Colonic mucosa (tissue), 4 donors: ENCODE measurements around the gene SEH1L. TPM values are rescaled to one million over a fixed set of nuclear protein-coding genes. Genes with fewer than 3 reads are reported as not detected.

Experiments
- DNase-seq: peaks from one replicate; pipeline ENCODE4 v3.0.0-alpha.2; 2020
- H3K27ac ChIP-seq: fragments of 200-600 bp; one replicate; pipeline ENCODE4 v1.8.0; 2021
- H3K27me3 ChIP-seq: fragments of 200-600 bp; one replicate; pipeline ENCODE4 v1.8.0; 2021
- H3K36me3 ChIP-seq: fragments of 200-600 bp; one replicate; pipeline ENCODE4 v1.8.0; 2021
- H3K4me1 ChIP-seq: fragments of 200-600 bp; one replicate; pipeline ENCODE4 v1.8.0; 2021; ENCODE audit warnings: mild to moderate bottlenecking
- H3K4me3 ChIP-seq: fragments of 200-600 bp; one replicate; pipeline ENCODE4 v1.8.0; 2021
- H3K9ac ChIP-seq, 2 donors: one replicate each; pipeline ENCODE4 v1.7.0; 2013; ENCODE audit warnings: control low read depth in 2 of 2, low read depth in 2 of 2, low read length in 2 of 2
- H3K9me3 ChIP-seq: fragments of 200-600 bp; one replicate; pipeline ENCODE4 v1.8.0; 2021
- CTCF ChIP-seq: fragments of 200-600 bp; IDR thresholded peaks from one replicate; pipeline ENCODE4 v1.8.0; 2022; ENCODE audit warnings: antibody characterized with exemption, mild to moderate bottlenecking
- intact Hi-C: fragments of 100-400 bp; cut with DNase I; formaldehyde crosslinking; loops from one replicate; pipeline ENCODE4 v1.14.1; 2022
- total RNA-seq, 2 donors: library from RNA; stranded (reverse); fragmentation: NEBNext Ultra II Directional in 1 of 2; extraction: Animal tissue kit (Norgen Biotek cat#: 25700) in 1 of 2; gene quantifications; one replicate each; pipeline ENCODE4 v1.2.1, GENCODE V29; 2021
- donor health status: healthy.
- donor health status: DM: no; HTN: no; CAD: no.
- donor health status: DM: no; HTN: no; CAD: no.

The SEH1L gene
- total RNA-seq, 2 donors from 2014 or later = 35.1 to 55.6 TPM

GRCh38 chr18:12960853-12961397 is 13.1 kb downstream of the SEH1L start:
- no peaks in the 10 kb centered on the region for H3K4me1 ChIP-seq
- TF ChIP-seq CTCF = no peak
- H3K36me3 ChIP-seq = peaks cover 6% of the 10 kb centered on the region
- no peaks in the 10 kb centered on the region for H3K27me3 ChIP-seq
- no peak overlapping the region for H3K4me3 ChIP-seq
- H3K9ac ChIP-seq = no peak overlapping the region
- peak; percentile 70 for DNase-seq
- intact Hi-C loops = no loop called here
- peak overlapping the region; percentile 4 for H3K27ac ChIP-seq
- H3K9me3 ChIP-seq = no peaks in the 10 kb centered on the region

- TF ChIP-seq CTCF = no peak
- Histone ChIP-seq H3K4me3 (no peak overlapping the region), H3K36me3 (peaks cover 6% of the 10 kb centered on the region), H3K9ac (no peak overlapping the region), H3K27ac (no peak overlapping the region), H3K4me1 (no peaks in the 10 kb centered on the region), H3K27me3 (no peaks in the 10 kb centered on the region), H3K9me3 (no peaks in the 10 kb centered on the region)
- no peak for DNase-seq
- intact Hi-C loops = no loop called here
Measured at GRCh38 chr18:12963069-12963468, 15.3 kb downstream of the SEH1L start.

- DNase-seq = no peak
- Histone ChIP-seq H3K36me3 (peaks cover 6% of the 10 kb centered on the region), H3K9me3 (no peaks in the 10 kb centered on the region), H3K27me3 (no peaks in the 10 kb centered on the region), H3K27ac (no peak overlapping the region), H3K4me3 (no peak overlapping the region), H3K4me1 (no peaks in the 10 kb centered on the region), H3K9ac (no peak overlapping the region)
- TF ChIP-seq CTCF = no peak
- intact Hi-C loops = no loop called here
Measured at GRCh38 chr18:12968115-12968514, 20.3 kb downstream of the SEH1L start.

- Histone ChIP-seq H3K4me3 (no peak overlapping the region), H3K36me3 (peaks cover 5% of the 10 kb centered on the region), H3K4me1 (no peaks in the 10 kb centered on the region), H3K9me3 (no peaks in the 10 kb centered on the region), H3K27me3 (no peaks in the 10 kb centered on the region), H3K27ac (no peak overlapping the region), H3K9ac (no peak overlapping the region)
- TF ChIP-seq CTCF = no peak
- intact Hi-C loops = no loop called here
- DNase-seq = no peak
Measured at GRCh38 chr18:12968619-12969018, 20.8 kb downstream of the SEH1L start.

GRCh38 chr18:12973562-12974213 is 25.9 kb downstream of the SEH1L start:
- Histone ChIP-seq H3K36me3 (no peaks in the 10 kb centered on the region), H3K27ac (no peak overlapping the region), H3K9ac (no peak overlapping the region), H3K4me3 (no peak overlapping the region), H3K4me1 (no peaks in the 10 kb centered on the region), H3K27me3 (no peaks in the 10 kb centered on the region), H3K9me3 (no peaks in the 10 kb centered on the region)
- no peak for TF ChIP-seq CTCF
- intact Hi-C loops = no loop called here
- no peak for DNase-seq
